ENCODE data around the gene PHLDB3.
"Not testable (repeated sequence)": the region's sequence is repeated elsewhere in the genome, so short reads cannot be mapped to it uniquely, and the experiment has no call there.

Gene PHLDB3

GRCh38 chr19:43465468-43466120 is 39.0 kb downstream of the PHLDB3 start, which contains the start of gene LYPD3:
TSS of gene LYPD3 (minus strand) at chr19:43465608. CDS start at chr19:43465571, 37 bp downstream.
- DNase-seq, result no peak

- no peak for DNase-seq
Observed at GRCh38 chr19:43464134-43464775, 40.3 kb downstream of the PHLDB3 start.

- peak; percentile 57 for DNase-seq
Observed at GRCh38 chr19:43463381-43464133, 41.0 kb downstream of the PHLDB3 start.

GRCh38 chr19:43462785-43463380 is 41.7 kb downstream of the PHLDB3 start:
- DNase-seq, result no peak

- no peak for DNase-seq
Observed at GRCh38 chr19:43462383-43462782, 42.2 kb downstream of the PHLDB3 start.

GRCh38 chr19:43461303-43461702 is 43.2 kb downstream of the PHLDB3 start:
- DNase-seq, result no peak

- no peak for DNase-seq
Observed at GRCh38 chr19:43460362-43461016, 44.1 kb downstream of the PHLDB3 start.

- no peak for DNase-seq
Observed at GRCh38 chr19:43457809-43458208, 46.7 kb downstream of the PHLDB3 start.

GRCh38 chr19:43455321-43456113 is 49.0 kb downstream of the PHLDB3 start:
- DNase-seq, result no peak

GRCh38 chr19:43454031-43454430 is 50.5 kb downstream of the PHLDB3 start:
- no peak for DNase-seq

GRCh38 chr19:43452582-43452981 is 52.0 kb downstream of the PHLDB3 start:
- no peak for DNase-seq

GRCh38 chr19:43450545-43450997 is 54.0 kb downstream of the PHLDB3 start:
- no peak for DNase-seq

- no peak for DNase-seq
Observed at GRCh38 chr19:43447655-43448054, 56.9 kb downstream of the PHLDB3 start.

GRCh38 chr19:43446746-43447489 is 57.6 kb downstream of the PHLDB3 start:
- DNase-seq, result no peak

- DNase-seq, result no peak
Observed at GRCh38 chr19:43445426-43445825, 59.1 kb downstream of the PHLDB3 start.

GRCh38 chr19:43444531-43445287 is 59.8 kb downstream of the PHLDB3 start:
- no peak for DNase-seq

GRCh38 chr19:43444091-43444490 is 60.5 kb downstream of the PHLDB3 start:
- not testable (repeated sequence) for DNase-seq

GRCh38 chr19:43441716-43442115 is 62.8 kb downstream of the PHLDB3 start:
- DNase-seq, result no peak

- no peak for DNase-seq
Observed at GRCh38 chr19:43439709-43440063, 64.9 kb downstream of the PHLDB3 start.

GRCh38 chr19:43439032-43439708 is 65.4 kb downstream of the PHLDB3 start:
- no peak for DNase-seq

Data from NCI-H1417 treated with DMSO at 0.1 percent for 48 hours (cell line).